Panc1 (cell line): ENCODE results near the gene ITPR3.

ENCODE experiments used
- CTCF ChIP-seq: fragments of 450-650 bp; IDR thresholded peaks from 2 replicates; pipeline ENCODE4 v1.5.1; 2017; ENCODE audit warnings: mild to moderate bottlenecking
- POLR2AphosphoS5 ChIP-seq: IDR thresholded peaks from 2 replicates; pipeline ENCODE4 v1.6.1; 2012; ENCODE audit warnings: mild to moderate bottlenecking, low read depth, low read length, moderate library complexity

- TF ChIP-seq CTCF (no peak), POLR2AphosphoS5 (no peak)
Measured at GRCh38 chr6:33740794-33741193, 119.7 kb downstream of the ITPR3 start.
